Measurements from ENCODE around the gene ALG12.

GRCh38 chr22:49866134-49866533, 52.1 kb downstream of the ALG12 start:
- TF ChIP-seq USF2 (IDR thresholded peaks at IDR 0.05; ENCODE audit: low read depth, low read length) (no peak), RAD21 (IDR thresholded peaks at IDR 0.05; ENCODE audit: low read length) (no peak), SMC3 (IDR thresholded peaks at IDR 0.05; ENCODE audit: low read depth, low read length) (no peak), CTCF (conservative IDR thresholded peaks at IDR 0.05; ENCODE audit: low read depth, low read length) (no peak), ELK1 (IDR thresholded peaks at IDR 0.05; ENCODE audit: borderline replicate concordance, low read depth, low read length) (no peak), POLR2A (IDR thresholded peaks at IDR 0.05; ENCODE audit: low read depth, low read length) (no peak), CEBPB (IDR thresholded peaks at IDR 0.05; ENCODE audit: low read depth, low read length) (no peak), RFX5 (IDR thresholded peaks at IDR 0.05; ENCODE audit: low read depth, low read length) (no peak), MAFK (IDR thresholded peaks at IDR 0.05; ENCODE audit: low read depth, low read length) (no peak), RCOR1 (IDR thresholded peaks at IDR 0.05; ENCODE audit: insufficient replicate concordance, low read length) (no peak), BHLHE40 (IDR thresholded peaks at IDR 0.05; ENCODE audit: low read depth, low read length) (no peak)

Measured in IMR-90 (cell line).